AG10803 (cell line): Measurements from ENCODE around the gene ADM2.

Source experiments
- DNase-seq: peaks from one replicate; pipeline ENCODE4 v3.0.0; 2010; ENCODE audit warnings: low read depth
- H3K4me3 ChIP-seq: 2 replicates; pipeline ENCODE4 v1.5.1; 2011; ENCODE audit warnings: mild to moderate bottlenecking, low read length, control low read depth
- CTCF ChIP-seq: conservative IDR thresholded peaks from 2 replicates; pipeline ENCODE4 v1.5.1; 2011; ENCODE audit warnings: mild to moderate bottlenecking, low read length, control low read depth, inconsistent platforms

Gene ADM2

DNA sequence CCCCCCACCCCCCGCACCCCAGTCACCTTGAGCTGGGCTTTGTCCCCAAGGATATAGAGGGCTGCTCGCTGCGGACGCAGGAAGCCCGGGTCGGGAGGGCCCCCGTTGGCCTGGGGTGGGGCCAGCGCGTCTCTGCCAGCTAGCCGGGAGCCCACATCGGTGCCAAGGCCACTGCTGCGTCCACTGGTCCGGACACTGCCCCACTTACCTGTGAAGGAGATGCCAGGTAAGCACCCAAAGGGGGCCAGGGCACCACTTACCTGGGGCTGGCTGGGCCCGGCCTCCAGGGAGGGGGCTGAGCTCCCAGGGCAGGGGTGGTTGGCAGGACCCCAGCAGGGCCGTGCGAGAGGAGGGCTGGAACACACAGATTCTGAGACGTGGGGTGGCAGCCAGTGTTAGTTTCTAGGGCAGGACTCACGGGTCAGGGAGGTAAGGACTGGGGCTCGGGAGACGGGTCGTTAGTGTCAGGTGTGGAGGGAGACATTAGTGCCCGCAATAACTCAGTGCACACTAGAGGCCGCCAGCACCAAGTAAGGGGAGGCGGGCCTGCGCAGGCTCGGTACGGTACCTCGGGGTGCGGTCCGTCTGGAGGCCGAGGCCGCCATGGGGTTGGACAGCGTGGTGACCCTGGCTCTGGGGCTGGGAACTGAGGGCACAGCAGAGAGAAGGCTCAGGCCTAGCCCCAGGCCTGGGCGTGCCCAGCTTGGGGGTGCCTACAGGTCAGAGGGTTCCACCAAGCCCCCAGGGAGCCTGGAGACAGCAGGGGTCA is 24.7 kb upstream of the ADM2 start:
- no peak overlapping the region for H3K4me3 ChIP-seq
- DNase-seq = no peak
- TF ChIP-seq CTCF = 0 out of 2 replicates have a peak, but pooled peaks have one; percentile 4

GRCh38 chr22:50459016-50459415 is 22.3 kb upstream of the ADM2 start:
- TF ChIP-seq CTCF = no peak

DNA sequence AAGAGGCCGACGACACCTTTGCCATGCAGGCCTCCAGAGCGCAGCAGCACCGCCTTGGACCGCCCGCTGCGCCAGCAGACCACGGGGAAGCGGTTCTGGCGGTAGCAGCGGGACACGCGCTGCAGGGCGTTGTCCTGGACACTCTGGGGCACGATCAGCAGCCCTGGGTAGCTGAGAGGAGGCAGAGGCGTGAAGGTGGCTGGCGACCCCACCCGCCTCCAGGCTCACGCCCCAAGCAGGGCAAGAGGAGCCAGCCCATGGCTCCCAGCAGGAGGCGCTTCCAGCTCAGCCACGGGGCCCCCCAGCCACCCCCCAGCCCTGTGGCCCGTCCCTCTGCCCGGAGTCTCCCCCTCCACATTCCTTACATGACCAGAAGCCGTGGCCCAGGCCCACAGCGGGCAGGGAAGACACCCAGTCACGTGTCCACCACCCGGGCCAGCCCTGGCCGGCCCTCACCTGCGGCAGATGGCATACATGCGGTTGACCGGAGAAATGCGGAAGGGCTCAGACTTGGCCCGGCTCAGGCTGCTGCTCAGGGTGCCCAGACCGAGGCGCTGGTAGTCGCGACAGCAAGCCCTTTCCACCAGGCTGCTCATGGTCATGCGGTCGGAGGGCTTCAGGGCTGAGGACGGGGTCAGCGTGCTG is 21.7 kb upstream of the ADM2 start:
- DNase-seq = no peak
- H3K4me3 ChIP-seq = no peak overlapping the region
- no peak for TF ChIP-seq CTCF

More at GRCh38 chr22:50459016-50459415, 22.3 kb upstream of the ADM2 start:
- H3K4me3 ChIP-seq = no peak overlapping the region
- DNase-seq = no peak

- no peak overlapping the region for H3K4me3 ChIP-seq
- no peak for TF ChIP-seq CTCF
- no peak for DNase-seq
Observed at GRCh38 chr22:50460938-50461337, 20.4 kb upstream of the ADM2 start.

DNA sequence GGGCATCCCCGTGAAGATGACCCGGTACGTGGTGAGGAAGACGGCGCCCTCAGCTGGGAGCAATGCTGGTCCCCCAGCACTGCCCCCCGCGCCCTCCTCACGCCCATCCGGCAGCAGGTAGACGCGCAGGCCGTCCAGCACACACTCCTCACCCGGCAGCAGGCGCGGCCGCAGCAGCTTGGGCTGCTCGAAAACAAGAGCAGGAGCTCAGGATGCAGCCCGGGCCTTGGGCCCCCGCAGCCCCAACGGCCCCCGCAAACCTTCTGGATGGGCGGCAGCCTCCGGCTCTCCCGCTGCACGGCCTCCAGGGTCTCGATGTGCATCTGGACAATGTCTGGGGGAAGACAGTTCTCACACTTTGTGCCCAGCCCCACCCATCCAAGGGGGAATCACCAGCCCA is 19.8 kb upstream of the ADM2 start:
- TF ChIP-seq CTCF = no peak
- H3K4me3 ChIP-seq = no peak overlapping the region
- no peak for DNase-seq

DNA sequence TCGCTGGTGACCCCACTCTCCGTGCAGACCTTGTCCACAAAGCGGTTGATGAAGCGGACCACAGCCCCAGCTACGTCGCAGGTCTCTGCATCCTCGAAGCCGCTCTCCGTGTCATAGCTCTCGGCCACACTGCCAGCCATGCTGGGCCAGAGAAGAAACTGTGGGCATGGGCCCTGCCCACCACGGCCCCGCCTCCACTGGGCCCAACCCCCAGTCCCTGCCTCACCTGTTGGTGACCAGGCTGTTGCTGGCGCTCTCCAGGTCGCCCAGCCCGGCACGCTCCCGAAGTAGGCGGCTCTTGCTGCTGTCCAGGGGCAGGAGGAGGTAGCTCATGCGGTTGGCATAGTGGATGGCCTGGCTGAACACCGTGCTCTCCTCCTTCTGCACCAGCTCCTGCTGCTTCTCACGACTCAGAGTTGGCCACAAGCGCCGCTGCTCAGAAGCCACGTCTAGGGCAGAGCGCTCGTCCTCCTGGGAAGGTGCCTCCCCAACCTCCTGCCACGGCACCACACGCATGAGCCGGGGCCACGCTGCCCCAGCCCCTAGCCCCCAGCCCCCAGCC is 19.3 kb upstream of the ADM2 start:
- TF ChIP-seq CTCF = no peak
- no peak overlapping the region for H3K4me3 ChIP-seq
- DNase-seq = no peak
